Measurements from ENCODE around the gene SERP1.

The SERP1 gene

GRCh38 chr3:150546226-150547044, at the start of gene SERP1, which contains the start of gene EIF2A:
SERP1 (minus strand) TSS chr3:150546496; CDS start chr3:150546135, 361 bp downstream.
EIF2A (plus strand) TSS chr3:150546787; CDS start chr3:150546803, 16 bp downstream.
- DNase-seq, result peak; percentile 99

DNA sequence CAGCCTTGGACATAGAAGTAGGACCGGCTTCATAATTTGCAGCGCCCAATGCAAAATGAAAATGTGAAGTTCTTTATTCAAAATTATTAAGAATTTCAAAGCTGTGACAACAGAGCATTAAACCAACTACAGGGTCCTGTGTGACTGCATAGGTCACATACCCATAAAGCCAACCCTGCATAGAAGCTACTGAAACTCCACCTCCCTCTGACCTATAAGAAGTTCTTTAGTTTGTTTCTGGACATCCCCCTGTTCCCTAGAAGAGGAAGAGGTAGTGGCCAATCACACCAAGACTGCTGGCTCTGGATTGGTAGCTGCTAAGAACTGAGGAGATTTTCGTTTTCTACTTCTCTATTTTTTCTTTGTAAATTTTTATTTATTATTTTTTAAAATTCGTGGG, 47.9 kb upstream of the SERP1 start:
- no peak for DNase-seq

DNA sequence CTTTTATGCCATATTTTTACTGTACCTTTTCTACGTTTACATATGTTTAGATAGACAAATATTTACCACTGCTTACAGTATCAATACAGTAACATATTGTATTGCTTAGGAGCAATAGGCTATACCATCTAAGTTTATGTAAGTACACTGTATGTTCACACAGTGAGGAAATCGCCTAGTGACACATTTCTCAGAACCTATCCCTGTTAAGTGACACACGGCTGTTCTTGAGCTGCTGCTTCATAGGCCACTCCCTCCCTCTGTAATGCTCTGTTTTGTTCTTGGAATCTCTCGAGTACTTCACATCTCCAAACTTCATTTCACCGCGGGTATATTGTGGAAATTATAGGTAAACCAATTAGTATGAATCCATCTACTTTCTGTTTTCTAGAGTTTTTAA, 43.5 kb upstream of the SERP1 start:
- DNase-seq, result no peak

DNA sequence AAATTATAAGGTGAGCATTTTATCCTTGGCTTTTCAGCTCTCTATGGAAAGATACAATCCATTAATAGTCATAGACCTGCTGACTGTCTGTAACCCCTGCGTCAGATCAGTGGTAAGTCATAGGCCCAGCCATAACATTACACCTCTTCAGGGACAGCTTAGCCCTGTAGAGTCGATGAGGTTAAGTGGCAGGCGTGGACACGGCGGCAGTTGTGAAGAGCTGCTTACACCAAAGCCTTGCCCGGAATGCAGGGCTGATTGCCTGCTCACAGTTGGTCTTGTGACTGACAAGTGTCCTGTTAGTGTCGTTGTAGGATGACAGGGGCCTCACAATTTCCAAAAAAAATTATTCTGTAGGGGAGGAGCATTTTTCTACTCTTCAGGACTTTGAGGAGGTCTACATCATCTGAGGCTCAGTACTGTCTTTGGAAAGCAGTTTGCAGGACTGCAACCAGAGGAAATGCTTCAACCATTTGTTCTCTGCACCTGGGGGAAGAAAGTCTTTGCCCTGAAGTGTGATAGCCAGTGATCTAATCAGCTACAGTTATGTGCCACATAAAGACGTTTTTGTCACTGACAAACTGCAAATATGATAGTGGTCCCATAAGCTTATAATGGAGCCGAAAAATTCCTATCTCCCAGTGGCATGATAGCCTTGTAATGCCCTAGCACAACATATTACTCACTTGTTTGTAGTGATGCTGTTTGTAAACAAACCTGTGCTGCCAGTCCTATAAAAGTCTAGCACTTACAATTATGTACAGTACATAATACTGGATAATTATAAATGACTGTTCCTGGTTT, 41.9 kb upstream of the SERP1 start:
- DNase-seq, result no peak

- DNase-seq, result no peak
Measured at GRCh38 chr3:150583028-150583427, 36.7 kb upstream of the SERP1 start.

GRCh38 chr3:150582620-150583019, 36.3 kb upstream of the SERP1 start:
- DNase-seq, result no peak

- no peak for DNase-seq
Measured at GRCh38 chr3:150581174-150581573, 34.9 kb upstream of the SERP1 start.

- no peak for DNase-seq
Measured at GRCh38 chr3:150577855-150578254, 31.6 kb upstream of the SERP1 start.

GRCh38 chr3:150567328-150567727, 21.0 kb upstream of the SERP1 start:
- DNase-seq, result no peak

DNA sequence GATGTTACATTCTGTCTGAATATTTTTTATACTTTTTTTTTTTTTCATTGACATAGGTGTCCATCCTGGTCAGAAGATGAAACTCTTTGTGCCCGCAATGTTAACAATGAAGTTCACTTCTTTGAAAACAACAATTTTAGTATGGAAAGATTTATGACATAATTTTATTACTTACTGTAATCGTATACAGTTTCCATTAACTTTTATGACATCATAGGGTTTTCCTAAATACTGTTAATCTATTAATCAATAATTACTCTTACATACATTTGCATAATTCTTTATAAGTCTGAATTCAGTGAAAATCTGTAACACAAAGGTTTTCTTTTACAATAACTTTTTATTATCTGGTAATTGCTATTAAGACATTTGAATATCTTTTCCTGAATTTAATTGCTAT, 17.9 kb upstream of the SERP1 start:
- DNase-seq, result no peak

DNA sequence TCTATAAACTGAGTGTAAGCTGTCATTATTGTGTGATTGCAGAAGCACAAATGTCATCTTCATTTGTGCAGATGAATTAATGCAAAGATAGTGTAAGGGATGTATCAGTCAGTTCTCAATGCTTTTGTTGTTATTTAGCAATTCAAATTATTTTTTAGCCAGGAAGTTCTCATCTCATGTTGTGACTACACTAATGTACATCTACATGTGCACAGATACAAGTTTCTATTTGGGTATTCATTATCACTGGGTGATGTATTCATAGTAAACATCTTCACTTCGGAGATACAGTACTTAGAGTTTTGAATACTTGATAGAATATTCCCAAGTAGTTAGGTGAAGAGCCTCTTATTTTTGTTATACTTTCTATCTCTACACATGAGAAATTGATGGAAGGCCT, 11.4 kb upstream of the SERP1 start:
- no peak for DNase-seq

DNA sequence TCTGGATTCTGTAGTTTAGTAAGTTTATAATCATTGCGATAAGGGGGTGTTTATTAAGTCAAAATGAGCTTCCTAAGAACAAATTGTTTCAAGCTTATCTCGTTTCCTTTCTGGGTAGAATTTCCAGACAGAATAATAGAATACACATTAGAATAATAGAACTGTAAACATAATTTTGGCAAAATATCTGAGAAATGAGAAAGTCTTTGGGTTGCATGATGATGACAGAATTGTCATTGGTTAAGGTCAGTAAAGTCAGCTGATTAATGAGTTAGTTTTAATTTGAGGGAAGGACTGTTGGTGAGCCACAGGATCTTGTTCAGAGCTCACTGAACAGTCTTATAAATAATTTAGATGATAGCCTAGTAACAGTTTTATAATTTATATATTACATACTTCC, 10.5 kb upstream of the SERP1 start:
- no peak for DNase-seq

GRCh38 chr3:150555859-150556436, 9.7 kb upstream of the SERP1 start:
- no peak for DNase-seq

DNA sequence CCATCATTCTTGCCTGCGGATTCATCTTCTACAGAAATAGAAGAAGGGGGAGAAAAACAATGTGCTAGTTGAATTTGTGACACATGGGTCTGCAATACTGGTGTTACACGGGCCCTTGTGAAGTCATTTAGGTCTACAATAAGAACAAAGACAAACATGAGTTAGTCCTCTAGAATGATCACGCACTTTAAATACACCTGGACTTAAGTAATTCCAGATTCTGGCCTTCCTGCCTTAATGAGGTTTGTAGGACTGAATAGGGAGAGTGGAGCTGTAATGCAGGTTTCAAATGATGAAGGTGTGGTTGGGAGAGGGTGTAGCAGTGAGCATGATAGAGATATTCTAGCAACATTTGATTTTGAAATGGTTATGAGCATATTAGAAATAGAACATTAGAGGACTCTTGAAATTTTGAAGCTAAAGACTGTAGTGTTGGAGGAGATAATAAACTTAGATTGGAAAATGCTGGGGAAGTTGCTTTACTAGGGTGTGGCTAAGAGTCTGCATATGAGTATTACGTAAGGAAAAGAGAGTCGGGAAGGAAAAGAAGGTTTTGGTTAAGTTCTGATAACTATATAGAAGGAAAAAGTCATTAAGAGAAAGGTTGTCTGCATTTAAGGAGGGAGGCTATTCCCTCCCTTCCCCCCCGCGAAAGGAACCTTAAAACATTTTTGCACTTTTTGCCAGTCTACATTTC, 897 bp upstream of the SERP1 start:
- DNase-seq, result no peak

DNA sequence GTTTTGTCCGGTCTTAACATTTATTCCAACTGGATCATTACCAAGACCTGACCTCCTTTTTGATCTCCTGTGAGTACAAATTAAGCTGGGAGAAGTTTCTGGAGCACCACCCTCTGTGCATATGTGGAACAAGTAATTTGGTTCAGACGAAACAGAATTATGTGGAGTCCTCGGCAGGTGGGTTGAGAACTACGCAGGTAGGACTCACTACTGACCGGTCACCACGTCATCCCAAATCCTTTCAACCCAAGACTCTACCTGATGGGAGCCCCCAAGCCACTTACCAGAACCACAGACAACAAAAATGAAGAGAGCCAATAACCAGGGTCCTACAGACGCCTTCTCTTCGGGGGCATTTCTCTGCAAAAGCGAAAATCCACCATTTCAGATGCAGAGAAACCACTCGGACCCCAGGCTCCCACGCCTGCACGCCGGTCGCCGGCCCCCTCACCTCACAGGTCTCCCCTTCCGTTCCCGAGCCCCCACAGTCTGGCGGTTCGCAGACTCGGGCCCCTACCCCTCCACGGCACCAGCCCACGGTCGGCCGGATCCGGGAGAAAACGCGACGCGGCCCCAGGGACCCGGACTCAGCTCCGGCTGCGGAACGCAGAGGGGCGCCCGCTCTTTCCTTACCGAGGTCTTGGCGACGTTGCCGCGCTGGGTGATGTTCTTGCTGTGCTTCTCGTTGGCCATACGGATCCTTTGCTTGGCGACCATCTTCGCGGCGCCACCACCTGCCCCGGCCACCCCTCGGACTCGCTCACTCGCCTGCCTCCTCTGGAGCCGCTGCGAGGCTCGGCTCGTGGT, 674 bp downstream of the SERP1 start:
- DNase-seq, result peak; percentile 46

GRCh38 chr3:150544726-150545125, 1.6 kb downstream of the SERP1 start:
- no peak for DNase-seq

- no peak for DNase-seq
Measured at GRCh38 chr3:150544041-150544440, 2.3 kb downstream of the SERP1 start.

DNA sequence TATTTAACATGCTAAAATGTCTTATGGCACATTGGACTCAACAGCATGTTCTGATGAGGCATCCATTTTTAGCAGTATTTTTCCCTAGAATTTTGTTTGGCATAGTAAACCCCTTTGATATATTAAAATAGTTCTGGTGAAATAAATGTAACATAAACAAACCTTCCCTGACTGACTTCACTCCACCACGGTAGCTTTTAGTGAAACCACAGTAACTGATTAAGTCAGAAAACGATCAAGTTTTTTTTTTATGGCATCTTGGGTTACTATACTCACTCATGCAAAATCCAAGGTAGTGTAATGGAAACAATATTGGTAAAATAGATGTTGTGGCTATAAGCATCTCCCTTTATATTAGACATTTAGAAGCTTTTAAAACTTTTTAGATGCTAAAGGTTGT, 2.8 kb downstream of the SERP1 start:
- DNase-seq, result no peak

- DNase-seq, result no peak
Measured at GRCh38 chr3:150543128-150543527, 3.2 kb downstream of the SERP1 start.

- no peak for DNase-seq
Measured at GRCh38 chr3:150540991-150541390, 5.3 kb downstream of the SERP1 start.

- DNase-seq, result no peak
Measured at GRCh38 chr3:150540297-150540696, 6.0 kb downstream of the SERP1 start.

Measured in activated CD8-positive, alpha-beta memory T cell treated with anti-CD3 and anti-CD28 coated beads, Interleukin-2, amount 50 U/mL, for 4 hours (primary cell).